ENCODE results near the gene IGLON5. TPM values are rescaled to one million over a fixed set of nuclear protein-coding genes. Genes with fewer than 3 reads are reported as not detected.

The IGLON5 gene
- total RNA-seq, 4 donors from 2014 or later, result 0.17 TPM; not detected in 3

DNA sequence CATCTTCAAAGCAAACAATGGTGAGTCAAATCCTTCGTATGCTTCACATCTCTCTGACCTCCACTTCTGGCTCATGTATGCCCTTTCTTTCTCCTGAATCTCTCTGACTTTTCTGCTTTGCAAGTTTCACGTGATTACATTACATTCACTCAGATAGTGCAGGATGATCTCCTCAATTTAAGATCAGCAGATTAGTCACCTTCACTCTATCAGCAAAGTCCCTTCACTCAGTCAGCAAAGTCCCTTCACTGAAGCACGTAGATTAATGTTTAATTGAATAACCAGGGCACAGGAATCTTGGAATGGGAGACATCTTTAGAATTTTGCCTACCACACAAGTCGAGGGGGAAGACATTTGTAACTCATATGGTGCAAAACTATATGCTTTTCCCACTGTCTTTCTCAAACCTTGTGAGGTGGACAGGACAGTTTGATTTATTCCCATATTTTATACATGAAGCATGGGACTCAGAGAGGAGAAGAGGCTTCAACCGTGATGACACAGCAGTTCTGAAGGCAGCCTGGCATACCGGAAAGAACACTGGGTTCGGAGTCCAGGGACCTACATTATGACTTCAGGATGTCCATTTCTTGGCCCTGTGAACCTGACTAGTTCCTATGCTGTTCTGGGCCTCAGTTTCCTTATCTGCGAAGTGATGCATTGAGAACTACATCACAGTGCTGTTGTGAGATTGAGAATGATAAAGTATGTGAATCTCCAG, 37.2 kb upstream of the IGLON5 start:
- no peaks in the 10 kb centered on the region for H3K4me1 ChIP-seq
- H3K36me3 ChIP-seq, result no peaks in the 10 kb centered on the region
- H3K27me3 ChIP-seq, result peaks cover 0 to 26% (median 2%) of the 10 kb centered on the region in 4 donors
- DNase-seq (ENCODE audit: extremely low spot score), result no peak
- intact Hi-C loops (cut with DNase I), result no loop called here
- 77% methylated on average over 8 of the region's 8 CpGs for WGBS
- TF ChIP-seq POLR2AphosphoS5 (IDR thresholded peaks at IDR 0.05) (no peak), EP300 (IDR thresholded peaks at IDR 0.05) (no peak), POLR2A (IDR thresholded peaks at IDR 0.05; ENCODE audit: low read depth) (no peak)
- TF ChIP-seq, protein P1, sequence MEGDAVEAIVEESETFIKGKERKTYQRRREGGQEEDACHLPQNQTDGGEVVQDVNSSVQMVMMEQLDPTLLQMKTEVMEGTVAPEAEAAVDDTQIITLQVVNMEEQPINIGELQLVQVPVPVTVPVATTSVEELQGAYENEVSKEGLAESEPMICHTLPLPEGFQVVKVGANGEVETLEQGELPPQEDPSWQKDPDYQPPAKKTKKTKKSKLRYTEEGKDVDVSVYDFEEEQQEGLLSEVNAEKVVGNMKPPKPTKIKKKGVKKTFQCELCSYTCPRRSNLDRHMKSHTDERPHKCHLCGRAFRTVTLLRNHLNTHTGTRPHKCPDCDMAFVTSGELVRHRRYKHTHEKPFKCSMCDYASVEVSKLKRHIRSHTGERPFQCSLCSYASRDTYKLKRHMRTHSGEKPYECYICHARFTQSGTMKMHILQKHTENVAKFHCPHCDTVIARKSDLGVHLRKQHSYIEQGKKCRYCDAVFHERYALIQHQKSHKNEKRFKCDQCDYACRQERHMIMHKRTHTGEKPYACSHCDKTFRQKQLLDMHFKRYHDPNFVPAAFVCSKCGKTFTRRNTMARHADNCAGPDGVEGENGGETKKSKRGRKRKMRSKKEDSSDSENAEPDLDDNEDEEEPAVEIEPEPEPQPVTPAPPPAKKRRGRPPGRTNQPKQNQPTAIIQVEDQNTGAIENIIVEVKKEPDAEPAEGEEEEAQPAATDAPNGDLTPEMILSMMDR (IDR thresholded peaks at IDR 0.05), result no peak
- H3K4me3 ChIP-seq, result no peak overlapping the region
- H3K9me3 ChIP-seq, result no peaks in the 10 kb centered on the region
- no peak overlapping the region for H3K27ac ChIP-seq (replicated peaks in 1 of 4)

DNA sequence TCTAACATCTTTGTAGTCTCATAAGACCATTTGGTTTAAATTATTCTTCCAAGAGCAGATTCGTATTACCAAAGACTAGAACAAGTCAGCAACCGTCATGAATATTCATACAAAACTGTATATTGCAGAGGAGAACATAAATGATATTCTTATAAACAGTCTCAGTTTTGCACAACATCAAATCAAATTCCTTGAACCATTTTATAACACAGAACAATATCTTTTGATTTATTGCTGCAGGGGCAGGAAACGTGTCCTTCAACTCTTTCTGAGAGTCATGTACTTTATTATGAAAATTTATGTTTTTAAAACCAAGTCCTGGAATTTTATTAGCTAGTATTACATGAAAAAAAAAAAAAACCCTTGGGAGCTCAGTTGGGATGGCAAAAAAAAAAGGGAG, 34.3 kb upstream of the IGLON5 start:
- TF ChIP-seq POLR2AphosphoS5 (IDR thresholded peaks at IDR 0.05) (no peak), POLR2A (IDR thresholded peaks at IDR 0.05; ENCODE audit: low read depth) (no peak), EP300 (IDR thresholded peaks at IDR 0.05) (no peak)
- TF ChIP-seq, protein P1 (IDR thresholded peaks at IDR 0.05), result no peak

DNA sequence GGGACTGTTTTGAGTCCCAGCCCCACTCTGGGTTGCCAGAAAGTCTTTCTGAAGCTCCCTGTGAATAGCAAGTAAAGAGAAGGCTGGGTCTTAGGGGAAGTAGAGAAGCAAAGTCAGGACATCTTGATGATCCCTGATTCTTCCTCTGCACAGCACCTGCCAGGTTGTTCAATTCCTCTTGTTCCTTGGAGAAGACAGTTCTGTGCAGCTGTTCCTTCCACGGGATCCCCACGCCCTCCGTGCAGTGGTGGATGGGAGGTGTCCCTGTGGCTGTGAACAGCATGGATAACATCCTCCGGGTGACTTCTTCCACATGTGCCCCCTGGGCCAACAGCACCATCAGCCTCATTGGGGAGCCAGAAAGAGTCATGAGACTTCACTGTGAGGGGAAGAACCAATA, 29.1 kb upstream of the IGLON5 start:
- Histone ChIP-seq H3K4me1 (no peaks in the 10 kb centered on the region), H3K36me3 (no peaks in the 10 kb centered on the region), H3K27ac (replicated peaks in 1 of 4) (no peak overlapping the region), H3K27me3 (peaks cover 0 to 37% (median 0%) of the 10 kb centered on the region in 4 donors), H3K4me3 (no peak overlapping the region), H3K9me3 (peaks cover 0 to 15% (median 5%) of the 10 kb centered on the region in 4 donors)
- 83% methylated on average over 4 of the region's 4 CpGs for WGBS
- DNase-seq (ENCODE audit: extremely low spot score), result no peak
- TF ChIP-seq POLR2A (IDR thresholded peaks at IDR 0.05; ENCODE audit: low read depth) (no peak), POLR2AphosphoS5 (IDR thresholded peaks at IDR 0.05) (no peak), EP300 (IDR thresholded peaks at IDR 0.05) (no peak)
- TF ChIP-seq, protein P1 (IDR thresholded peaks at IDR 0.05), result no peak
- intact Hi-C loops (cut with DNase I), result no loop called here

More for the DNA sequence above, 34.3 kb upstream of the IGLON5 start:
- intact Hi-C loops (cut with DNase I), result no loop called here
- Histone ChIP-seq H3K9me3 (peaks cover 0 to 5% (median 0%) of the 10 kb centered on the region in 4 donors), H3K27ac (replicated peaks in 1 of 4) (no peak overlapping the region), H3K36me3 (no peaks in the 10 kb centered on the region), H3K4me1 (no peaks in the 10 kb centered on the region), H3K27me3 (peaks cover 0 to 31% (median 0%) of the 10 kb centered on the region in 4 donors), H3K4me3 (no peak overlapping the region)
- WGBS, result 64% methylated on average over 3 of the region's 3 CpGs
- DNase-seq (ENCODE audit: extremely low spot score), result no peak

DNA sequence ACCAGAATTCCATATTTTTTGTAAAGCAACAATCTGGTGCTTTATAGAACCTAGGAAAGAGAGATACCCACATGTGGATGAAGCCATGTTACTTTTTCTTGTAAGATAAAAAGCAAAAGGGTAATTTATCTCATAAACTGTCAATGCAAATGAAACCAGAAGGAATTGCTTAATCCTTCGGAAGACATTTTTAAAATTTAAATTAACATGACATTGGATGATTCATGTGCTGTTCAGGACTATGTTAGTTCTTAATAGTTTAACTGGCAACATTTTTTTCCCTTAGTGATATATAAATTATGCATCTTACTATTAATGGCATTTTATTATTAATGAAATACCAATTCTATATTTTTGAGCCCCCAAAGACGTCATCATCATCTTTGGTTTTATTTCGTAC, 25.8 kb upstream of the IGLON5 start:
- peaks cover 0 to 32% (median 0%) of the 10 kb centered on the region in 4 donors for H3K27me3 ChIP-seq
- TF ChIP-seq, protein P1 (IDR thresholded peaks at IDR 0.05), result no peak
- TF ChIP-seq POLR2AphosphoS5 (IDR thresholded peaks at IDR 0.05) (no peak), POLR2A (IDR thresholded peaks at IDR 0.05; ENCODE audit: low read depth) (no peak)
- WGBS, result 64% methylated on average over 3 of the region's 3 CpGs

More for the DNA sequence above, 25.8 kb upstream of the IGLON5 start:
- Histone ChIP-seq H3K4me1 (no peaks in the 10 kb centered on the region), H3K27ac (replicated peaks in 1 of 4) (no peak overlapping the region), H3K4me3 (no peak overlapping the region), H3K9me3 (peaks cover 0 to 15% (median 10%) of the 10 kb centered on the region in 4 donors), H3K36me3 (no peaks in the 10 kb centered on the region)
- no peak for DNase-seq (ENCODE audit: extremely low spot score)
- intact Hi-C loops (cut with DNase I), result no loop called here
